GM21528 (cell line): ENCODE data around the gene PCBP3.
"Not testable (repeated sequence)": the region's sequence is repeated elsewhere in the genome, so short reads cannot be mapped to it uniquely, and the experiment has no call there.

Source experiments
- ATAC-seq: cut with Tn5 transposase; IDR thresholded peaks from one replicate; pipeline ENCODE4 v1.9.1; 2021; ENCODE audit warnings: mild to moderate bottlenecking, moderate library complexity; ENCODE audit not compliant: unreplicated experiment, low FRiP score

PCBP3 gene

GRCh38 chr21:45612665-45613019, 30.9 kb upstream of the PCBP3 start:
- ATAC-seq: not testable (repeated sequence)

GRCh38 chr21:45613396-45613795, 30.1 kb upstream of the PCBP3 start:
- no peak for ATAC-seq

GRCh38 chr21:45613881-45614280, 29.6 kb upstream of the PCBP3 start:
- no peak for ATAC-seq

GRCh38 chr21:45615145-45615711, 28.3 kb upstream of the PCBP3 start:
- peak; percentile 68 for ATAC-seq

- ATAC-seq: no peak
Observed at GRCh38 chr21:45617021-45617921, 26.3 kb upstream of the PCBP3 start.

- ATAC-seq: no peak
Observed at GRCh38 chr21:45618287-45618686, 25.2 kb upstream of the PCBP3 start.

GRCh38 chr21:45618846-45619485, 24.6 kb upstream of the PCBP3 start:
- no peak for ATAC-seq

GRCh38 chr21:45620201-45620923, 23.2 kb upstream of the PCBP3 start:
- no peak for ATAC-seq

- not testable (repeated sequence) for ATAC-seq
Observed at GRCh38 chr21:45621435-45622331, 21.8 kb upstream of the PCBP3 start.

GRCh38 chr21:45622416-45623097, 21.0 kb upstream of the PCBP3 start:
- ATAC-seq: no peak

GRCh38 chr21:45623436-45623835, 20.1 kb upstream of the PCBP3 start:
- no peak for ATAC-seq

- not testable (repeated sequence) for ATAC-seq
Observed at GRCh38 chr21:45626127-45626526, 17.4 kb upstream of the PCBP3 start.

- ATAC-seq: no peak
Observed at GRCh38 chr21:45629046-45629981, 14.2 kb upstream of the PCBP3 start.

- no peak for ATAC-seq
Observed at GRCh38 chr21:45630066-45630694, 13.3 kb upstream of the PCBP3 start.

GRCh38 chr21:45630876-45631275, 12.6 kb upstream of the PCBP3 start:
- no peak for ATAC-seq

- ATAC-seq: no peak
Observed at GRCh38 chr21:45631540-45631939, 12.0 kb upstream of the PCBP3 start.

- no peak for ATAC-seq
Observed at GRCh38 chr21:45632160-45632559, 11.4 kb upstream of the PCBP3 start.
